Left lung (tissue), 10 donors: ENCODE data around the gene ALOXE3. TPM values are rescaled to one million over a fixed set of nuclear protein-coding genes. Genes with fewer than 3 reads are reported as not detected.

Experiments used
- ATAC-seq: fragments of 200-7000 bp; cut with Tn5 transposase; one replicate; pipeline ENCODE4 v1.9.1; 2020; ENCODE audit warnings: moderate library complexity
- DNase-seq, 4 donors: peaks; one replicate each; pipeline ENCODE4 v3.0.0-alpha.2; 2013 to 2020
- H3K27ac ChIP-seq, 2 donors: fragments of 200-600 bp; sonication (generic) in 1 of 2; one replicate each; pipeline versions ENCODE4 v1.5.0 to v1.8.0; 2020 to 2021
- H3K27me3 ChIP-seq, 2 donors: fragments of 200-600 bp; sonication (generic) in 1 of 2; one replicate each; pipeline versions ENCODE4 v1.5.0 to v1.8.0; 2020 to 2021
- H3K36me3 ChIP-seq, 2 donors: fragments of 200-600 bp; sonication (generic) in 1 of 2; one replicate each; pipeline versions ENCODE4 v1.5.0 to v1.8.0; 2020 to 2021
- H3K4me1 ChIP-seq, 2 donors: fragments of 200-600 bp; one replicate each; pipeline ENCODE4 v1.8.0; 2021
- H3K4me3 ChIP-seq, 2 donors: fragments of 200-600 bp; sonication (generic) in 1 of 2; one replicate each; pipeline versions ENCODE4 v1.5.0 to v1.8.0; 2020 to 2021; ENCODE audit warnings: mild to moderate bottlenecking in 1 of 2
- H3K9me3 ChIP-seq, 2 donors: fragments of 200-600 bp; sonication (generic) in 1 of 2; one replicate each; pipeline versions ENCODE4 v1.5.0 to v1.8.0; 2020 to 2021
- CTCF ChIP-seq, 2 donors: fragments of 200-600 bp; sonication (generic) in 1 of 2; IDR thresholded peaks; one replicate each; pipeline versions ENCODE4 v1.5.0 to v1.8.0; 2021; ENCODE audit warnings: antibody characterized with exemption in 2 of 2
- intact Hi-C, 2 donors: fragments of 100-400 bp; cut with DNase I; formaldehyde crosslinking; loops; one replicate each; pipeline versions ENCODE4 v1.11.2 to v1.14.2; 2022
- polyA plus RNA-seq, 6 donors: library from polyadenylated mRNA; unstranded; fragments of 120-200 nt; gene quantifications; one replicate each; pipeline ENCODE4 v1.2.1, GENCODE V29; 2013; ENCODE audit not compliant: insufficient read length in 6 of 6
- total RNA-seq, 2 donors: library from RNA; stranded (reverse); fragmentation: NEBNext Ultra II Directional; extraction: Animal tissue kit (Norgen Biotek cat#: 25700); gene quantifications; one replicate each; pipeline ENCODE4 v1.2.1, GENCODE V29; 2021
- donor health status: DM: no; HTN: yes; CAD: no.
- donor health status: DM: no; HTN: no; CAD: no.

The ALOXE3 gene
- total and polyA plus RNA-seq, 8 donors, result 0.05 to 0.55 (median 0.14) TPM; not detected in 4

DNA sequence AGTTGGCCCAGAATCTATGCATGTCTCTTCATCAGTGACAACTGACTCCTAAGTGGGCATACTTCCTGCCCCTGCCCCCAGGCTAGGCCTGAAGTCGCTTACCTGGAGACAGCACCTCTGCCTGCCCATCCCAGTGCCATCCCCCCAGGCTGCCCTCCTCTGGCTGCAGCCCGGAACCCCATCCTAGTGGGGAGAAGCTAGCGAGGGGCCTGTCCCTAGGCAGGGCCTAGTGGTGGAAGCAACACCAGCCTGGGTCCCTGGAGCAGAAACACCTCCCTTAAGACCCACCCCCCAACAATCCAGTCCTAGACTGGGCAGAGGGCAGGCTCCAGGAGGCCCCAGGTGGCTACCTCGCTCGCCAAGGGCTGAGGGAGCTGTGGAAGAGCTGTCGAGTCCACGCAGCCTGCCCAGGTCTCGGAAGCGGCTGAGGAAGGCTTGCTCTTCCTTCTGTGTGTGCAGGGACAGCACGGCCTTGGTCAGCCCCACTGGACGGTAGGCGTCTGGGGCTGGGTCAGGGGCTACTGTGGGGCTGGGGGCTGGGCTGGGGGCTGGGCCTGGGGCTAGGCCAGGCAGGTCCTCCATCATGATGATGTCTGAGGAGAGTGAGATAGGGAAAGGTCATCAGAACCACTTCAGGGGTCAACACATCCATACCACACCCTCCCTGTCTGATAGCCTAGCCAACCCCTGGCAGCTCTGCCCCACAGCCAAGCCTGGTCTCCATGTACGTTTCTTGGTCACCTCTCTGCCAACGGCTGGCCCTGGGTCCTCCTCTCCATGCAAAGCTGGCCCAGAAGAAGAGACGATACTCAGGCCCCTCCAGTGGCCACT is 26.3 kb upstream of the ALOXE3 start:
- no peak for TF ChIP-seq CTCF (IDR thresholded peaks at IDR 0.05)
- Histone ChIP-seq H3K27ac (no peak overlapping the region), H3K36me3 (peaks cover 14 to 100% of the 10 kb centered on the region in 2 donors), H3K9me3 (no peaks in the 10 kb centered on the region), H3K4me1 (peaks cover 0 to 21% of the 10 kb centered on the region in 2 donors), H3K4me3 (no peak overlapping the region), H3K27me3 (no peaks in the 10 kb centered on the region)
- ATAC-seq (no peak), DNase-seq (peak in 2 of 4 donors; percentile 4 to 64)
- intact Hi-C loops, result no loop called here

DNA sequence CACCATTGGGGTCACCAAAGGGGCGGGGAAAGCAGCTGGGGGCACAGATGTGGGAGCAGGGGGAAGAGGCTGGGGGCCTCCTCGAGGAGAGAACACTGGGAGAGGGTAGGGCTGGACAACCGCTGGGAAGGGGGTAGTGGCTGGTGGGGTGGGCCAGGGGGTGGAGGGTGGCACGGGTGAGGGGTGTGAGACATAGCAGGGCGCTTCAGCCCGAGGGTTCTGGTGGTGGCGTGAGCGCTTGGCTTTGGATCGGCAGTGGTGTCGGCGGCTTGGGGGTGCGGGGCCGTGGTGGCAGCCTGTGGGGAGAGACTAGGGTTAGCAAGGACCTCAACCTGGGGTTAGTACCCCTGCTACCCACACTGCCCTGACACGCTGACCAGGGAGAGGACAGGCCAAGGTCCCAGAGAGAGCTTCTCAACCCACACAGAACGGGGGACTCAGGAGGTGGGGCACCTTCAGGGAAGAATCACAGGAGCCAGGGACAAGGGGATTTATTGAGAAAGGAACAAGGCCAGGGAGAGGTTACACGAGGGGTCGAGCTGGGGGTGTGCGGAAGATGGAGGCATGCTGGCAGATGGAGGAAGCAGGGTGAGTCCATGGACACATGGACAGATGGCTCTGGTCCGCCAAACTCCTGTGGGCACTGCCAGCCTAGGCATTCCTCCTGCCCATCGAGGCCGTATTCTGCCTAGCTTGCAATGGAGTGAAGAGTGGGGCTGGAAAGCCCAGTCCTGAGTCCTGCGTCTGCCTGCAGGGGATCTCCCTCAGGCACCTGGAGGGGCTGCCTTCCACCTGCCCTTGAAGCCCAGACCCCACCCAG is 25.5 kb upstream of the ALOXE3 start:
- no peak overlapping the region for H3K4me3 ChIP-seq
- no peaks in the 10 kb centered on the region for H3K27me3 ChIP-seq
- no peak for ATAC-seq
- no peak overlapping the region for H3K27ac ChIP-seq
- peaks cover 14 to 96% of the 10 kb centered on the region in 2 donors for H3K36me3 ChIP-seq
- no peaks in the 10 kb centered on the region for H3K9me3 ChIP-seq
- TF ChIP-seq CTCF (IDR thresholded peaks at IDR 0.05), result no peak
- H3K4me1 ChIP-seq, result peaks cover 0 to 28% of the 10 kb centered on the region in 2 donors
- intact Hi-C loops, result no loop called here
- peak in 2 of 4 donors; percentile 6 to 67 for DNase-seq

DNA sequence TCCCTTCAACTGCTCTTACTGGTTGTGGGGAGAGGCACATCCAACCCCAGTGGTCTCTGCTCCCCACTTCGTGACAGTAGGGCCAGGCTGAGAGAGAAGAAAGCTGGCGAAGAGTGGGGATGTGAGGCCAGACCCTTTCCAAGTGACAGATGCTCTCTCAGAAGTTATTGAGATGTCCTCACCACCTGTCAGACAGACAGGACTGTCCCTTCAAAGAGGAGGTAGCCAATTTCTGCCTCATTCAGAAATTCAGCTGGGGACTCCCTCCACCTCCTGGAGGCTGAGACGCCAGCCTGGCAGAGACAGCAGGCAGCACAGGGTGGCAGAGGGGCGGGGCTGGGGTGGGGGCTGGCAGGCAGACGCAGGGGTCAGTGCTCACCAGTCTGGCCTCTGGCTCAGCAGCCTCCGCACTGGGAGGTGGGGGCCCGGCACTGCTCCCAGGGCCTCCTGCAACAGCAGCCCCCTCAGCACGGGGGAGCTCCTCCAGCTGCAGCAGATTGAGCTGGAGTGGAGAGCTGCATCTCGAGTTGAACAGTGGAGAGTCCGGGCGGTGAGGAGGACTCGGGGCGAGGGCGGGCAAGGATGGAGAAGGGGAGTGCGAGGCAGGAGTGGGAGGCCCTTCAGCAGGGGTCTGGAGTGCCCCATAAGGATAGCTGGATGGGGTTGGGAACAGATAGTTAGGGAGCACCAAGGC is 24.7 kb upstream of the ALOXE3 start:
- Histone ChIP-seq H3K27me3 (no peaks in the 10 kb centered on the region), H3K4me1 (peaks cover 4 to 32% of the 10 kb centered on the region in 2 donors), H3K9me3 (no peaks in the 10 kb centered on the region), H3K27ac (no peak overlapping the region), H3K4me3 (no peak overlapping the region), H3K36me3 (peaks cover 14 to 89% of the 10 kb centered on the region in 2 donors)
- intact Hi-C loops, result no loop called here
- no peak for ATAC-seq
- peak in 2 of 4 donors; percentile 6 to 51 for DNase-seq
- no peak for TF ChIP-seq CTCF (IDR thresholded peaks at IDR 0.05)

GRCh38 chr17:8142158-8142886 is 24.0 kb upstream of the ALOXE3 start:
- Histone ChIP-seq H3K9me3 (no peaks in the 10 kb centered on the region), H3K27me3 (no peaks in the 10 kb centered on the region), H3K36me3 (peaks cover 14 to 82% of the 10 kb centered on the region in 2 donors), H3K4me3 (no peak overlapping the region), H3K4me1 (peaks cover 6 to 29% of the 10 kb centered on the region in 2 donors), H3K27ac (no peak overlapping the region)
- TF ChIP-seq CTCF (IDR thresholded peaks at IDR 0.05), result no peak
- peak in 2 of 4 donors; percentile 10 to 61 for DNase-seq
- no peak for ATAC-seq
- intact Hi-C loops, result no loop called here
